ENCODE results near the gene CEACAM4.

Gene CEACAM4

GRCh38 chr19:41577833-41578232, 49.0 kb downstream of the CEACAM4 start:
- Histone ChIP-seq H3K27me3 (no peaks in the 10 kb centered on the region), H3K36me3 (no peaks in the 10 kb centered on the region), H3K9me3 (no peaks in the 10 kb centered on the region), H3K4me1 (no peaks in the 10 kb centered on the region), H3K4me3 (ENCODE audit: low read depth, low read length) (no peak overlapping the region)
- no peak for TF ChIP-seq CTCF (IDR thresholded peaks at IDR 0.05; ENCODE audit: low read depth, low read length)
- no peak for DNase-seq

- Histone ChIP-seq H3K9me3 (no peaks in the 10 kb centered on the region), H3K4me3 (ENCODE audit: low read depth, low read length) (no peak overlapping the region), H3K27me3 (peaks cover 3% of the 10 kb centered on the region; the same call in 1 of the 2 replicates), H3K4me1 (no peaks in the 10 kb centered on the region), H3K36me3 (no peaks in the 10 kb centered on the region)
- TF ChIP-seq CTCF (IDR thresholded peaks at IDR 0.05; ENCODE audit: low read depth, low read length), result no peak
- no peak for DNase-seq
Observed at GRCh38 chr19:41577144-41577830, 49.6 kb downstream of the CEACAM4 start.

- Histone ChIP-seq H3K36me3 (no peaks in the 10 kb centered on the region), H3K4me1 (no peaks in the 10 kb centered on the region), H3K4me3 (ENCODE audit: low read depth, low read length) (no peak within 1 kb of the TSS), H3K9me3 (no peaks in the 10 kb centered on the region), H3K27me3 (peaks cover 5% of the 10 kb centered on the region; the same call in 1 of the 2 replicates)
- TF ChIP-seq CTCF (IDR thresholded peaks at IDR 0.05; ENCODE audit: low read depth, low read length), result no peak
- DNase-seq, result no peak
Observed at GRCh38 chr19:41575998-41576397, 50.9 kb downstream of the CEACAM4 start, which contains the start of gene CEACAM21. CEACAM21 (plus strand) TSS chr19:41576166; CDS start chr19:41576275, 109 bp downstream.

- peak; percentile 87 for DNase-seq
- H3K4me1 ChIP-seq, result no peaks in the 10 kb centered on the region
- H3K9me3 ChIP-seq, result no peaks in the 10 kb centered on the region
- H3K27me3 ChIP-seq, result peaks cover 42% of the 10 kb centered on the region
- no peak overlapping the region for H3K4me3 ChIP-seq (ENCODE audit: low read depth, low read length)
- H3K36me3 ChIP-seq, result no peaks in the 10 kb centered on the region
- TF ChIP-seq CTCF (IDR thresholded peaks at IDR 0.05; ENCODE audit: low read depth, low read length), result peak; percentile 93
Observed at GRCh38 chr19:41570639-41571112, 56.2 kb downstream of the CEACAM4 start.

- H3K4me3 ChIP-seq (ENCODE audit: low read depth, low read length), result no peak overlapping the region
- peaks cover 47% of the 10 kb centered on the region for H3K27me3 ChIP-seq
Observed at GRCh38 chr19:41570179-41570578, 56.7 kb downstream of the CEACAM4 start.

More at GRCh38 chr19:41570179-41570578, 56.7 kb downstream of the CEACAM4 start:
- H3K9me3 ChIP-seq, result no peaks in the 10 kb centered on the region
- no peak for DNase-seq
- no peaks in the 10 kb centered on the region for H3K4me1 ChIP-seq
- no peaks in the 10 kb centered on the region for H3K36me3 ChIP-seq
- no peak for TF ChIP-seq CTCF (IDR thresholded peaks at IDR 0.05; ENCODE audit: low read depth, low read length)

Measured in BE2C (cell line).